BJ (cell line): ENCODE data around the gene TEAD4. TPM values are rescaled to one million over a fixed set of nuclear protein-coding genes. Genes with fewer than 3 reads are reported as not detected.

Source experiments
- CTCF ChIA-PET: fragments of 350-600 bp; formaldehyde crosslinking; extraction: SDS; loops from one replicate; lab custom pipeline; 2021; ENCODE audit warnings: antibody characterized with exemption, inconsistent platforms; lab: Yijun Ruan, JAX
- POLR2A ChIA-PET: fragments of 300-600 bp; sonication (Branson Sonifier 250); formaldehyde crosslinking; extraction: SDS; loops from one replicate; lab custom pipeline; 2021; ENCODE audit warnings: antibody characterized with exemption; lab: Charles Lee
- DNase-seq: peaks from one replicate; pipeline ENCODE4 v3.0.0-alpha.2; 2011; ENCODE audit warnings: low read depth
- H3K27me3 ChIP-seq: 2 replicates; pipeline ENCODE4 v1.6.0; 2011; ENCODE audit warnings: low read length; ENCODE audit not compliant: control insufficient read depth, insufficient read depth
- H3K36me3 ChIP-seq: 2 replicates; pipeline ENCODE4 v1.5.1; 2011; ENCODE audit warnings: low read length; ENCODE audit not compliant: control insufficient read depth, insufficient read depth
- H3K4me3 ChIP-seq: 2 replicates; pipeline ENCODE4 v1.5.1; 2011; ENCODE audit warnings: low read depth, mild to moderate bottlenecking, control low read depth, low read length
- polyA plus RNA-seq: library from polyadenylated mRNA; depleted of rRNA; stranded (reverse); fragments of >200 nt; gene quantifications from 2 replicates; pipeline ENCODE4 v1.2.3, GENCODE V29; 2011
- TF ChIP-seq, protein P1 (sequence below): IDR thresholded peaks from 2 replicates; pipeline ENCODE4 v1.5.1; 2011; ENCODE audit warnings: low read depth, mild to moderate bottlenecking, control low read depth, inconsistent platforms, low read length, moderate library complexity; ENCODE audit not compliant: insufficient read depth

Gene TEAD4
- polyA plus RNA-seq, 1 experiment, result 30.2 TPM

GRCh38 chr12:3042394-3042793 lies 83.2 kb downstream of the TEAD4 start:
- no peaks in the 10 kb centered on the region for H3K27me3 ChIP-seq
- DNase-seq, result no peak
- ChIA-PET POLR2A (no interaction called here), CTCF (interaction anchor here (0.6 to 2.5 kb wide), 24 partner anchors 8 to 304 kb away, joined by 3 to 12 read pairs (median 4); no protein-coding TSS in a partner anchor)
- peaks cover 14% of the 10 kb centered on the region for H3K36me3 ChIP-seq
- TF ChIP-seq, protein P1, sequence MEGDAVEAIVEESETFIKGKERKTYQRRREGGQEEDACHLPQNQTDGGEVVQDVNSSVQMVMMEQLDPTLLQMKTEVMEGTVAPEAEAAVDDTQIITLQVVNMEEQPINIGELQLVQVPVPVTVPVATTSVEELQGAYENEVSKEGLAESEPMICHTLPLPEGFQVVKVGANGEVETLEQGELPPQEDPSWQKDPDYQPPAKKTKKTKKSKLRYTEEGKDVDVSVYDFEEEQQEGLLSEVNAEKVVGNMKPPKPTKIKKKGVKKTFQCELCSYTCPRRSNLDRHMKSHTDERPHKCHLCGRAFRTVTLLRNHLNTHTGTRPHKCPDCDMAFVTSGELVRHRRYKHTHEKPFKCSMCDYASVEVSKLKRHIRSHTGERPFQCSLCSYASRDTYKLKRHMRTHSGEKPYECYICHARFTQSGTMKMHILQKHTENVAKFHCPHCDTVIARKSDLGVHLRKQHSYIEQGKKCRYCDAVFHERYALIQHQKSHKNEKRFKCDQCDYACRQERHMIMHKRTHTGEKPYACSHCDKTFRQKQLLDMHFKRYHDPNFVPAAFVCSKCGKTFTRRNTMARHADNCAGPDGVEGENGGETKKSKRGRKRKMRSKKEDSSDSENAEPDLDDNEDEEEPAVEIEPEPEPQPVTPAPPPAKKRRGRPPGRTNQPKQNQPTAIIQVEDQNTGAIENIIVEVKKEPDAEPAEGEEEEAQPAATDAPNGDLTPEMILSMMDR, result no peak
- no peak overlapping the region for H3K4me3 ChIP-seq

GRCh38 chr12:3042826-3043225 lies 83.6 kb downstream of the TEAD4 start:
- no peaks in the 10 kb centered on the region for H3K27me3 ChIP-seq
- DNase-seq, result no peak
- POLR2A ChIA-PET, result no interaction called here
- TF ChIP-seq, protein P1, result no peak
- peaks cover 13% of the 10 kb centered on the region for H3K36me3 ChIP-seq
- no peak overlapping the region for H3K4me3 ChIP-seq
- CTCF ChIA-PET, result interaction anchor here (1.0 to 2.5 kb wide), 14 partner anchors 9 to 305 kb away, joined by 3 to 12 read pairs (median 4); no protein-coding TSS in a partner anchor

GRCh38 chr12:3043406-3043805 lies 84.2 kb downstream of the TEAD4 start:
- peaks cover 7% of the 10 kb centered on the region; the same call in 1 of the 2 replicates for H3K36me3 ChIP-seq
- H3K4me3 ChIP-seq, result no peak overlapping the region
- TF ChIP-seq, protein P1, result no peak
- ChIA-PET POLR2A (no interaction called here), CTCF (interaction anchor here (1.2 to 2.5 kb wide), 3 partner anchors 9 to 189 kb away, joined by 5 to 12 read pairs (median 6); no protein-coding TSS in a partner anchor)
- no peaks in the 10 kb centered on the region for H3K27me3 ChIP-seq
- DNase-seq, result no peak

DNA sequence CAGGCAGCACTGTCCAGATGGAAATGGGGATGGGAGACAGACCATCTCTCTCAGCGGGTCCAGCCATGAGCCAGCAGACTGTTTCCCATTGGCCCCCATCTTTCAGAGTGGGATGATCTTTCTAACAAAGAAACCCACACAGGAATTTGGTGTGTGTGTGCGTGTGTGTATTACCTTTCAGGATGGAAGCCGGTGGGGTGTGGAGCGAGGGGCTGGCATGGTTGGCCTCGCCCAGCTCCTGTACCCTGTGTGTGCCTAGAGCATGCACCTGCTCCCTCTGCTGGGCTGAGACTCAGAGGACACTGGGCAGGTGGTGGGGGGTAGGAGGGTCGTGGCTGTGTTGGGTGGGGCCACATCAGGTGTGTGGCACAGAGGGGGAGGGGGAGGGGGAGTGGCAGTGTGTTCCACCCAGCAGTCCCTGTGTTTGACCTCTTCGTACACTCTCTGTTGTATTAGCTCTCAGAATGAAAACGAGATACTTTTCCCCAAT lies 85.0 kb downstream of the TEAD4 start:
- CTCF ChIA-PET, result interaction anchor here (0.8 kb wide), 1 partner anchor 9 kb away, joined by 3 read pairs; no protein-coding TSS in a partner anchor
- no peak overlapping the region for H3K4me3 ChIP-seq
- H3K36me3 ChIP-seq, result peaks cover 7% of the 10 kb centered on the region; the same call in 1 of the 2 replicates
- no peaks in the 10 kb centered on the region; the same call in 1 of the 2 replicates for H3K27me3 ChIP-seq
- TF ChIP-seq, protein P1, result no peak
- DNase-seq, result no peak
- POLR2A ChIA-PET, result no interaction called here

- H3K36me3 ChIP-seq, result peaks cover 5% of the 10 kb centered on the region; the same call in 1 of the 2 replicates
- H3K27me3 ChIP-seq, result peaks cover 4% of the 10 kb centered on the region
- TF ChIP-seq, protein P1, result no peak
- no peak for DNase-seq
- ChIA-PET CTCF (interaction anchor here (1.8 kb wide), 1 partner anchor 10 kb away, joined by 4 read pairs; no protein-coding TSS in a partner anchor), POLR2A (no interaction called here)
- H3K4me3 ChIP-seq, result no peak overlapping the region
Measured at GRCh38 chr12:3045494-3045893, 86.3 kb downstream of the TEAD4 start.
